Measurements from ENCODE around the gene PRIMA1. TPM values are rescaled to one million over a fixed set of nuclear protein-coding genes. Genes with fewer than 3 reads are reported as not detected.

Gene PRIMA1
- total RNA-seq, 1 experiment from 2014 or later, result 2.3 TPM

DNA sequence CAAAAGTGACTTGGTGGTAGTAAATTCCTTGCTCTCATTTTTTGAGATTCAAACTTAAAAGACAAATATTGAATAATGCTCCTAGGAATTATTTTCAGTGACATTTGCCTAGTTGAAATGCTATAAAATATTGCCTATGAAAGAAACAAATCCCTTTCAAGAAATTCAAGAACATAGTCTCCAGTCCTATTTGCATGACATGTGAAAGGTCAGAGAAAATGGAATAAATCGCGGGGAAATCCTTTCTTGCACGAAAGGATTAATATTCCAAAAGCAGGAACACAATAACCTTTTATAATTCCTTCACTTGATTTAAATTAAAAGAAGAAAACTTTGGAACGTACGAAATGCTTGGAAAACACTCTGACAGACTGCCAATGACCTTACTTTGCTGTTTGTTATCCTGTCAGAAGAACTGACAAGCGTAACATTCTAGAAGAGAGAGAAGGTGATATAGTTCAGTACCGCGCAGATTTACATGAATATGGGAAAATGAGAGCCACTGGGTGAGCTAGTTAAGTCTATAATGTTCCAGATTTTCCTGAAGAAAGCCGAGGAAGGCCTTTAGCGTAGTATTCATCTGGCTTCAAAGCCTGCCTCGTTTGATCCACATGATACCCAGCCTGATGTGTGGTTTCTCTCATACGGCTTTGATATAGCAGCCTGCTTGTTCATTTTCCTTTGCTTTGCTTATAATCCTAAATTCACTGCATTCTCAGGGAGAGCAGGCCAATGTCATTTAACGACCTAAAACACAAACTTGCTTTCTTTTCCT lies 103.0 kb downstream of the PRIMA1 start:
- no peak overlapping the region for H4K5ac ChIP-seq (ENCODE audit: insufficient read length, low read depth, low read length)
- Mint-ChIP-seq H3K27ac (no peak overlapping the region), H3K4me3 (no peak overlapping the region), H3K4me1 (peaks cover 57 to 61% of the 10 kb centered on the region in 2 experiments), H3K36me3 (ENCODE audit: insufficient read depth in 1 of 3, low read depth in 3 of 3) (peaks cover 0 to 4% (median 2%) of the 10 kb centered on the region in 3 experiments; a peak in 5 of 7 replicates), H3K27me3 (ENCODE audit: low read depth) (no peaks in the 10 kb centered on the region), H3K9me3 (no peaks in the 10 kb centered on the region)
- H3K14ac ChIP-seq (ENCODE audit: insufficient read depth, low read length), result no peak overlapping the region
- H2BK5ac ChIP-seq (ENCODE audit: insufficient read length, low read length), result no peak overlapping the region
- no peak overlapping the region for H2BK20ac ChIP-seq (ENCODE audit: low read depth, low read length, poor library complexity, severe bottlenecking)
- H3K9ac ChIP-seq (ENCODE audit: extremely low read depth, insufficient read length, low read length), result no peak overlapping the region
- H3K79me2 ChIP-seq (ENCODE audit: insufficient read depth, low read length), result no peaks in the 10 kb centered on the region
- H2BK120ac ChIP-seq (ENCODE audit: low read depth, low read length, poor library complexity, severe bottlenecking), result no peak overlapping the region
- no peak overlapping the region for H3K56ac ChIP-seq (ENCODE audit: insufficient read length, low read depth, low read length)
- no peak overlapping the region for H2BK12ac ChIP-seq (ENCODE audit: insufficient read length, low read depth, low read length)
- no peak overlapping the region for H3K23ac ChIP-seq (ENCODE audit: insufficient read length, low read depth, low read length)
- no peak overlapping the region for H2BK15ac ChIP-seq (ENCODE audit: low read depth, low read length)
- peaks cover 24% of the 10 kb centered on the region for H3K4me1 ChIP-seq (ENCODE audit: insufficient read depth, low read length)
- TF ChIP-seq, protein P1, sequence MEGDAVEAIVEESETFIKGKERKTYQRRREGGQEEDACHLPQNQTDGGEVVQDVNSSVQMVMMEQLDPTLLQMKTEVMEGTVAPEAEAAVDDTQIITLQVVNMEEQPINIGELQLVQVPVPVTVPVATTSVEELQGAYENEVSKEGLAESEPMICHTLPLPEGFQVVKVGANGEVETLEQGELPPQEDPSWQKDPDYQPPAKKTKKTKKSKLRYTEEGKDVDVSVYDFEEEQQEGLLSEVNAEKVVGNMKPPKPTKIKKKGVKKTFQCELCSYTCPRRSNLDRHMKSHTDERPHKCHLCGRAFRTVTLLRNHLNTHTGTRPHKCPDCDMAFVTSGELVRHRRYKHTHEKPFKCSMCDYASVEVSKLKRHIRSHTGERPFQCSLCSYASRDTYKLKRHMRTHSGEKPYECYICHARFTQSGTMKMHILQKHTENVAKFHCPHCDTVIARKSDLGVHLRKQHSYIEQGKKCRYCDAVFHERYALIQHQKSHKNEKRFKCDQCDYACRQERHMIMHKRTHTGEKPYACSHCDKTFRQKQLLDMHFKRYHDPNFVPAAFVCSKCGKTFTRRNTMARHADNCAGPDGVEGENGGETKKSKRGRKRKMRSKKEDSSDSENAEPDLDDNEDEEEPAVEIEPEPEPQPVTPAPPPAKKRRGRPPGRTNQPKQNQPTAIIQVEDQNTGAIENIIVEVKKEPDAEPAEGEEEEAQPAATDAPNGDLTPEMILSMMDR (conservative IDR thresholded peaks at IDR 0.05), result no peak
- no peaks in the 10 kb centered on the region for H3K27me3 ChIP-seq (ENCODE audit: insufficient read depth, low read length)
- H4K8ac ChIP-seq (replicated peaks; ENCODE audit: insufficient read length, low read depth, low read length), result no peak overlapping the region
- H3K18ac ChIP-seq (ENCODE audit: insufficient read length, low read depth, low read length), result no peak overlapping the region
- H2AFZ ChIP-seq (ENCODE audit: low read length), result no peak overlapping the region
- no CpG with 5 or more reads among the region's 13 CpGs for whole genome bisulfite sequencing (ENCODE audit: extremely low coverage, insufficient read length, low lambda C conversion rate)
- H2AK5ac ChIP-seq (ENCODE audit: insufficient read length, low read length), result no peak overlapping the region
- no peak overlapping the region for H3K4me2 ChIP-seq (ENCODE audit: insufficient read depth, insufficient read length, low read length)
- no peaks in the 10 kb centered on the region for H4K20me1 ChIP-seq (ENCODE audit: control insufficient read depth, insufficient read depth, insufficient read length)
- H3K27ac ChIP-seq (ENCODE audit: insufficient read length, low read depth, low read length), result no peak overlapping the region
- no peaks in the 10 kb centered on the region for H3K9me3 ChIP-seq (ENCODE audit: control insufficient read depth, low read depth, low read length)
- H3K23me2 ChIP-seq (ENCODE audit: insufficient read length, low read depth, low read length, poor library complexity, severe bottlenecking), result no peaks in the 10 kb centered on the region
- H3K79me1 ChIP-seq (ENCODE audit: insufficient read depth, low read depth, low read length, poor library complexity, severe bottlenecking), result no peaks in the 10 kb centered on the region
- DNase-seq, result no peak
- no peak overlapping the region for H4K91ac ChIP-seq (ENCODE audit: insufficient read length, low read depth, low read length)
- no peak overlapping the region for H3K4ac ChIP-seq (ENCODE audit: low read depth, low read length)
- H3T11ph ChIP-seq (ENCODE audit: low read length), result no peak overlapping the region

Measured in H9 (cell line).